GM21723 (cell line): Measurements from ENCODE around the gene COPS3.

Experiments
- ATAC-seq: cut with Tn5 transposase; IDR thresholded peaks from one replicate; pipeline ENCODE4 v1.9.1; 2021; ENCODE audit warnings: mild to moderate bottlenecking, moderate library complexity; ENCODE audit not compliant: unreplicated experiment

Gene COPS3

DNA sequence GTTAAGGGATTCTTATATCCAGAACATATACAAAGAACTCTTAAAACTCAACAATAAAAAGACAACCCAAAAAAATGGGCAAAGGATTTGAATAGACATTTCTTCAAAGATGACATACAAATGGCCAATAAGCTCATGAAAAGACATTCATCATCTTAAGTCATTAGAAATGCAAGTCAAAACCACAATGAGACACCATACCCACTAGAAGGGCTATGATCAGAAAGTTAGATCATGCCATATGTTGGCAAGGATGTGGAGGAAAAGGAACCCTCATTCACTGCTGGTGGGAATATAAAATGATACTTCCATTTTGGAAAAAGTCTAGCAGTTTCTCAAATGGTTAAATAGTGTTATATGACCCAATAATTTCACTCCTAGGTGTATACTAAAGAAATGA is 84.3 kb downstream of the COPS3 start:
- no peak for ATAC-seq
